Kidney (tissue), 14 donors: Measurements from ENCODE around the gene PAK3. TPM values are rescaled to one million over a fixed set of nuclear protein-coding genes. Genes with fewer than 3 reads are reported as not detected.
A peak's percentile ranks its signal among the peaks of the same experiment; 100 is the strongest.

Source experiments
- DNase-seq, 5 donors: peaks; one replicate each; pipeline ENCODE4 v3.0.0-alpha.2; 2013 to 2020
- FAIRE-seq: peaks from 2 replicates; lab custom pipeline; 2012; peaks lifted over from hg19 to GRCh38; lab: Jason Lieb, UNC
- H3K27ac ChIP-seq, 2 donors: one replicate each; pipeline ENCODE4 v1.7.0; 2013; ENCODE audit warnings: low read depth in 2 of 2, low read length in 2 of 2, inconsistent platforms in 1 of 2
- H3K27me3 ChIP-seq: one replicate; pipeline ENCODE4 v1.7.1; 2013; ENCODE audit warnings: low read length, inconsistent platforms; ENCODE audit not compliant: control insufficient read depth, insufficient read depth
- H3K36me3 ChIP-seq, 3 donors: one replicate each; pipeline versions ENCODE4 v1.7.0 to v1.7.1; 2013; ENCODE audit warnings: low read length in 3 of 3, control low read depth in 1 of 3, inconsistent platforms in 1 of 3; ENCODE audit not compliant: insufficient read depth in 3 of 3, control insufficient read depth in 2 of 3
- H3K4me1 ChIP-seq, 3 donors: one replicate each; pipeline versions ENCODE4 v1.7.0 to v1.7.1; 2013; ENCODE audit warnings: low read length in 3 of 3, inconsistent platforms in 1 of 3, low read depth in 1 of 3; ENCODE audit not compliant: control insufficient read depth in 2 of 3, insufficient read depth in 2 of 3
- H3K4me3 ChIP-seq, 3 donors: one replicate each; pipeline versions ENCODE4 v1.7.0 to v1.8.1; 2013; ENCODE audit warnings: low read length in 3 of 3, control low read depth in 1 of 3, inconsistent platforms in 1 of 3
- H3K9ac ChIP-seq, 3 donors: one replicate each; pipeline versions ENCODE4 v1.7.0 to v1.7.1; 2013; ENCODE audit warnings: low read length in 3 of 3, control low read depth in 1 of 3, inconsistent platforms in 1 of 3
- H3K9me3 ChIP-seq, 3 donors: one replicate each; pipeline versions ENCODE4 v1.7.0 to v1.7.1; 2013; ENCODE audit warnings: low read length in 3 of 3, control low read depth in 1 of 3, inconsistent platforms in 1 of 3; ENCODE audit not compliant: control insufficient read depth in 2 of 3, insufficient read depth in 1 of 3
- intact Hi-C: fragments of 100-400 bp; cut with DNase I; formaldehyde crosslinking; loops from one replicate; pipeline ENCODE4 v1.11.1; 2022
- polyA plus RNA-seq: library from polyadenylated mRNA; stranded (reverse); fragments of 350-450 nt; fragmentation: Illumina TruSeq; extraction: RNeasy Lipid Tissue Mini Kit (QIAGEN cat#74804); gene quantifications from one replicate; pipeline ENCODE4 v1.2.3, GENCODE V29; 2014; ENCODE audit warnings: low read depth, low replicate concordance; ENCODE audit not compliant: insufficient read depth
- total RNA-seq: library from RNA; stranded (reverse); fragmentation: NEBNext Ultra II Directional; extraction: Animal tissue kit (Norgen Biotek cat#: 25700); gene quantifications from one replicate; pipeline ENCODE4 v1.2.1, GENCODE V29; 2021
- TF ChIP-seq, protein P1 (sequence below): IDR thresholded peaks from 3 replicates; pipeline ENCODE4 v1.5.1; 2012; ENCODE audit warnings: mild to moderate bottlenecking, moderate library complexity, borderline replicate concordance; ENCODE audit not compliant: insufficient read depth; ENCODE audit errors: extremely low read depth
- donor health status: control.
- donor health status: control.
- donor health status: control.
- donor health status: control.
- donor health status: control.
- donor health status: DM: yes; HTN: yes; CAD: no.
- donor health status: Normal renal cell carcinoma (clear cell type).

The PAK3 gene
- total and polyA plus RNA-seq, 2 donors from 2014 or later, result 0.24 to 2.1 TPM

DNA sequence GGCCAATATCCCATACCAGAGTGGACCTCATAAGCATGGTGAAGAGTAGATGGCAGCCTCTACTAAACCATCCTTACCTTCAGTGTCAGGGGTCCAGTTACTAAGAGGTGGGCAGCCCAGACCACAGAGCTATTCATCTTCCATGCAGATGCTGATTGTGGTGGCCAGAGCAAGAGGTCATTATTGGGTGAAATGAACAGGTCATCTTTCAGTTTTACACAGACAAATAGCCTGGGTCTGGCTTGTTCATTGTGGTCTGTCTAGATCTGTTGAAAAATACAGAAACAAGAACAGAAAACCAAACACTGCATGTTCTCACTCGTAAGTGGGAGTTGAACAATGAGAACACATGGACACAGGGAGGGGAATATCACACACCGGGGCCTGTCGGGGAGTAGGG is 71.3 kb downstream of the PAK3 start:
- H3K27ac ChIP-seq, result no peak overlapping the region
- no peaks in the 10 kb centered on the region for H3K36me3 ChIP-seq
- no peak for FAIRE-seq
- intact Hi-C loops, result no loop called here
- DNase-seq, result no peak
- H3K27me3 ChIP-seq, result no peaks in the 10 kb centered on the region
- no peak overlapping the region for H3K9ac ChIP-seq
- TF ChIP-seq, protein P1, sequence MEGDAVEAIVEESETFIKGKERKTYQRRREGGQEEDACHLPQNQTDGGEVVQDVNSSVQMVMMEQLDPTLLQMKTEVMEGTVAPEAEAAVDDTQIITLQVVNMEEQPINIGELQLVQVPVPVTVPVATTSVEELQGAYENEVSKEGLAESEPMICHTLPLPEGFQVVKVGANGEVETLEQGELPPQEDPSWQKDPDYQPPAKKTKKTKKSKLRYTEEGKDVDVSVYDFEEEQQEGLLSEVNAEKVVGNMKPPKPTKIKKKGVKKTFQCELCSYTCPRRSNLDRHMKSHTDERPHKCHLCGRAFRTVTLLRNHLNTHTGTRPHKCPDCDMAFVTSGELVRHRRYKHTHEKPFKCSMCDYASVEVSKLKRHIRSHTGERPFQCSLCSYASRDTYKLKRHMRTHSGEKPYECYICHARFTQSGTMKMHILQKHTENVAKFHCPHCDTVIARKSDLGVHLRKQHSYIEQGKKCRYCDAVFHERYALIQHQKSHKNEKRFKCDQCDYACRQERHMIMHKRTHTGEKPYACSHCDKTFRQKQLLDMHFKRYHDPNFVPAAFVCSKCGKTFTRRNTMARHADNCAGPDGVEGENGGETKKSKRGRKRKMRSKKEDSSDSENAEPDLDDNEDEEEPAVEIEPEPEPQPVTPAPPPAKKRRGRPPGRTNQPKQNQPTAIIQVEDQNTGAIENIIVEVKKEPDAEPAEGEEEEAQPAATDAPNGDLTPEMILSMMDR, result no peak
- no peaks in the 10 kb centered on the region for H3K4me1 ChIP-seq
- H3K4me3 ChIP-seq, result no peak overlapping the region
- no peaks in the 10 kb centered on the region for H3K9me3 ChIP-seq

DNA sequence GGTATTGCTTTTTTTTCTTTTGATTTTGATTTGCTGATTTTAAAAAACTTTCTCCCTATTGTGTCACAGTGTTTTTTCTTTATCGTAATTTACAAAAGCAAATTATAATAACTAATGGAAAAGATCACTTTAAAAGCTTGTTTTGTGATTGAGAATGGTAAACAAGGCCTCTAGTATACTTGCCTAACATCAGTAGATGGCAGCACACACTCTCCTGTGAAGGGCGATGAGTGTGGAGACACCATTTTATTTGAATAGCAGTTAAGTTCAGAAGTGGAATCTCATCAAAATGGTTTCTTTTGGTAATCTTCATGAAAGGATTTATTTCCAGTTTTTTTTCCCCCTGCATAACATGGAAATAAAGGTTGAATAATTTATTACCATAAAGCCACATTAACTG is 72.3 kb downstream of the PAK3 start:
- Histone ChIP-seq H3K9me3 (no peaks in the 10 kb centered on the region), H3K27me3 (no peaks in the 10 kb centered on the region), H3K36me3 (no peaks in the 10 kb centered on the region), H3K9ac (no peak overlapping the region), H3K4me3 (no peak overlapping the region), H3K4me1 (no peaks in the 10 kb centered on the region), H3K27ac (no peak overlapping the region)
- intact Hi-C loops, result no loop called here
- peak; percentile 80 for FAIRE-seq
- DNase-seq, result peak in 3 of 5 donors; percentile 11 to 68 (median 36)
- TF ChIP-seq, protein P1, result peak; percentile 7

DNA sequence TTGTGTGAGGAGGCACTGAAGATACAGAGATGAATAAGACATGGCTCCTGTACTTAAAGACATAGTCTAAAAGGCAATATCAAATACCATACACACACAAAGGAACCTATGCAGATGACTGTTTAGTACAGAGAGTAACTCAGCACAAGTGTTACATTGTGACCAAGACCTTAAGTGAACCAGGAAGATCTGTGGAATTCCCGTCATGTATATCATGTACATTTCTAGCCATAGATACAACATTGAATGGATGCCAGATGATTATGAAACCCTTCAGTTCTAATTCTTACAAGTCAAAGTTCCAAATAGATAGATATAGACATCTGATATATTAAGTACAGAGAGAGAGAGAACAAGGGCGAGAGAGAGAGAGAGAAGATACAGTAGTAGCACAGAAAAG is 73.2 kb downstream of the PAK3 start:
- no peaks in the 10 kb centered on the region for H3K27me3 ChIP-seq
- H3K4me3 ChIP-seq, result no peak overlapping the region
- DNase-seq, result no peak
- no peaks in the 10 kb centered on the region for H3K9me3 ChIP-seq
- no peaks in the 10 kb centered on the region for H3K4me1 ChIP-seq
- FAIRE-seq, result no peak
- TF ChIP-seq, protein P1, result no peak
- H3K36me3 ChIP-seq, result no peaks in the 10 kb centered on the region
- no peak overlapping the region for H3K27ac ChIP-seq
- intact Hi-C loops, result no loop called here
- no peak overlapping the region for H3K9ac ChIP-seq

DNA sequence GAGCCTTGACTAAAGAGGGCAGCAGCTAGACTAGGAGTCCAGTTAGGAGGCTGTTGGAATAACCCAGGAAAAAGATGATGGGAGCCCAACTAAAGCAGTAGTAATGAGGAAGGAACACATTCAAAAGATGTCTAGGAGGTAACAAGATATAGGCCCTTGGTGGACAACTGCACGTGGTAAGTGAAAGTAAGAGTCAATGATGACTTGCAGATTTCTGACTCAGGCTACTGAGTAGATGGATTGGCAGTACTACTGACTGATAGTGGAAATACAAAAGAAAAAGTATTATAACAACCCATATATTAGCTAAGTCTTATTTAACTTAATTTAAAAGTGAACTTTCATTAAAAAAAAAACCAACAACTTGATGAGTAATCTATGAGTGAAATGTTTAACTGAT is 74.0 kb downstream of the PAK3 start:
- H3K27ac ChIP-seq, result no peak overlapping the region
- H3K4me3 ChIP-seq, result no peak overlapping the region
- intact Hi-C loops, result no loop called here
- no peak for FAIRE-seq
- TF ChIP-seq, protein P1, result no peak
- no peak for DNase-seq
- H3K9me3 ChIP-seq, result no peaks in the 10 kb centered on the region
- peaks cover 3% of the 10 kb centered on the region for H3K27me3 ChIP-seq
- H3K9ac ChIP-seq, result no peak overlapping the region
- H3K4me1 ChIP-seq, result no peaks in the 10 kb centered on the region
- no peaks in the 10 kb centered on the region for H3K36me3 ChIP-seq
